ENCODE results near the gene LGR5. TPM values are rescaled to one million over a fixed set of nuclear protein-coding genes. Genes with fewer than 3 reads are reported as not detected.

The LGR5 gene
- total and polyA plus RNA-seq, 2 of the 8 experiments (the other 6 are each of a cell fraction or from before 2014, with no cell fraction given): 0.08 to 0.19 TPM

DNA sequence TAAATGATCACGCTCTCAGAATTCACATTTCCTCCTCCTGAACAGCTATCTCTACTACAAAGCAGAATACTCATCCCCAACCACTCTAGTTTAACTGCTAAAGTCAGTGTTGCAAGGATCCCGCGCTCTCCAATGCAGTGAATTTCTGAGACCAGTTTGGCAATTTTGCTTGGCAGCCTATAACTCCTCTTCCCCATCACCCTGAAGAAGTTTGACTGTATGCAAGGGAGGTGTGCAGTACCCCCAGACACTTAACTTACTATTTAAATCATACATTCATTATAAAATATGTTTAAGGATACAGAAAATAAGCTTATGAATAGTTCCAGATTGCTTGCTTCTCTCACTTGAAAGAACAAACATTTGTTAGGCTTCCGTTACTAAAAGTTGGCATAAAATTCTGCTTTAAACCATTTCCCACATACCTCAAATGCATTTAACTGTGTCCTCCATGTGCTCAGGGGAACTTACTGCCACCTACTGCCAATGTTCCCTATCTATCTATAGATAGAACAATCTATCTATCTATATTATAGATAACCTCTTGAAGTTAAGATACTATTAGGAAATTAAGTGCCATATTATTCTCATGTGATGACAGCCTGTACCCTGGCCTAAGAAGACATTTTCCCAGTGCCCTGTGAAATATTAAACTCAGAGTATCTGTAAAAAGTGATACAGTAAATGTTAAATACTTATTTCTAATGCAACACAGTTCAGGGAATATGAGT, 2.4 kb downstream of the LGR5 start (continued):
- TF ChIP-seq, protein P1, sequence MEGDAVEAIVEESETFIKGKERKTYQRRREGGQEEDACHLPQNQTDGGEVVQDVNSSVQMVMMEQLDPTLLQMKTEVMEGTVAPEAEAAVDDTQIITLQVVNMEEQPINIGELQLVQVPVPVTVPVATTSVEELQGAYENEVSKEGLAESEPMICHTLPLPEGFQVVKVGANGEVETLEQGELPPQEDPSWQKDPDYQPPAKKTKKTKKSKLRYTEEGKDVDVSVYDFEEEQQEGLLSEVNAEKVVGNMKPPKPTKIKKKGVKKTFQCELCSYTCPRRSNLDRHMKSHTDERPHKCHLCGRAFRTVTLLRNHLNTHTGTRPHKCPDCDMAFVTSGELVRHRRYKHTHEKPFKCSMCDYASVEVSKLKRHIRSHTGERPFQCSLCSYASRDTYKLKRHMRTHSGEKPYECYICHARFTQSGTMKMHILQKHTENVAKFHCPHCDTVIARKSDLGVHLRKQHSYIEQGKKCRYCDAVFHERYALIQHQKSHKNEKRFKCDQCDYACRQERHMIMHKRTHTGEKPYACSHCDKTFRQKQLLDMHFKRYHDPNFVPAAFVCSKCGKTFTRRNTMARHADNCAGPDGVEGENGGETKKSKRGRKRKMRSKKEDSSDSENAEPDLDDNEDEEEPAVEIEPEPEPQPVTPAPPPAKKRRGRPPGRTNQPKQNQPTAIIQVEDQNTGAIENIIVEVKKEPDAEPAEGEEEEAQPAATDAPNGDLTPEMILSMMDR (IDR thresholded peaks at IDR 0.05; ENCODE audit: control extremely low read depth in 1 of 3, insufficient read depth in 1 of 3, low read depth in 1 of 3, low read length in 3 of 3): no peak
- TF ChIP-seq CEBPB (IDR thresholded peaks at IDR 0.05; ENCODE audit: low read depth, low read length) (no peak), EP300 (IDR thresholded peaks at IDR 0.05; ENCODE audit: borderline replicate concordance in 1 of 2, low read depth in 2 of 2, low read length in 2 of 2) (no peak), POLR2AphosphoS5 (IDR thresholded peaks at IDR 0.05; ENCODE audit: low read depth, low read length) (no peak)
